ENCODE results near the gene RPTOR.
"Not testable (repeated sequence)": the region's sequence is repeated elsewhere in the genome, so short reads cannot be mapped to it uniquely, and the experiment has no call there.

The RPTOR gene

DNA sequence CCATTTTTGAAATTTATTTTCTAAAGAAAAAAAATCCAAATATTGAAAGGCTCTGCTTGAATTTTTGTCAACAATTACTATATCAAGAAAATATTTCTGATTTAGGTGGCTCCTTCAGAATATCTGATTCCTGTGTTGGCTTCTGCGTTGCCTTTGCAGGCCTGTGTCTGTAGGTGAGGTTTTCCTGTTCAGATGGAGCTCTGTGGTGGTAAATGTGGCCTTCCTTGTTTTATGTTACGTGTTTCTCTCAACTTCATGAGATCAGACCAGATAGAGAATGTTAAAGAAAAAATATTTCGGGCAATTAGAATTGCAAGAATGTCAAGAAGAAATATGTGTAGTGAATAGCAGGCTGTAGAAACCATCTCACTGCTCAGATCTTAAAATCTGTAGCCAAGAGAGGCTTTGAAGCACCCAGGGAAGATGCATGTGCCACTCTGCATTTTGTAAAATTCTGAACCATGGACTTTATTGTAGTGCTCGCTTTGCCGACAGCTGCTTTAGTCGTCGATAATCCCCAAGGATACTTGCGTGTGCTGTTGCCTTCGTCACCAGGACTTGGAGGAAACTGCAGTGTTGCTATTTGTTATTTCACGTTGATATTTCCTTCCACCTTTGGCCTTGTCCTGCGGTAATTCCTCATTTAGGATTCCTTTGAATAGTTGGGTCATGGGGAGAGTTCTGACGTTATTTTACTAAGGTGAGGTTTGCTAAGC, 69.9 kb downstream of the RPTOR start:
- Histone ChIP-seq H3K4me1 (ENCODE audit: control insufficient read depth in 1 of 2, insufficient read depth in 2 of 2, low read length in 2 of 2) (no peaks in the 10 kb centered on the region), H3K27me3 (ENCODE audit: control insufficient read depth in 1 of 2, insufficient read depth in 2 of 2, low read length in 2 of 2) (no peaks in the 10 kb centered on the region), H3K36me3 (ENCODE audit: control insufficient read depth in 1 of 2, insufficient read depth in 2 of 2, low read length in 2 of 2) (peaks cover 0 to under 1% of the 10 kb centered on the region in 2 donors), H3K9ac (ENCODE audit: low read depth in 1 of 2, low read length in 2 of 2) (no peak overlapping the region), H3K27ac (ENCODE audit: low read depth, low read length) (no peak overlapping the region), H3K4me3 (ENCODE audit: low read depth in 1 of 2, low read length in 2 of 2) (no peak overlapping the region), H3K9me3 (ENCODE audit: control insufficient read depth in 1 of 2, low read length in 2 of 2) (no peaks in the 10 kb centered on the region)

DNA sequence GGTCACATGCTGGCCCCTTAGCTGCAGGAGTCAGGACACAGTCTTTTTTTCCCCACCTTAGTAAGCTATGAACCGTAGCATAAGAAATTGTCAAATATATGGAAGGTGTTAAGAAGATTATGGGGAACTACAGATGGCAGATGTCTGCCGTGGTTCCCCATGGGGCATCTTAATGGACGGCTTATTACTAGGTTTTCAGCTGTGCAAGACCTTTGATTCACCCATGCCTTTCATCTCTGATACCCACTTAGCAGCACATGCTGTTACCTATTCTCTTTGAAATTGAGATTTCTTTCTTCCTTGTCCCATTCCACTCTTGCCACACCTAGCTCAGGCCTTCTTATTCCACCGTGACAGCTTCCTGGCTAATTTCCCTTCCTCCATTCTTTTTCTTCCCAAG, 70.7 kb downstream of the RPTOR start:
- Histone ChIP-seq H3K9ac (ENCODE audit: low read depth in 1 of 2, low read length in 2 of 2) (no peak overlapping the region), H3K27ac (ENCODE audit: low read depth, low read length) (no peak overlapping the region)

DNA sequence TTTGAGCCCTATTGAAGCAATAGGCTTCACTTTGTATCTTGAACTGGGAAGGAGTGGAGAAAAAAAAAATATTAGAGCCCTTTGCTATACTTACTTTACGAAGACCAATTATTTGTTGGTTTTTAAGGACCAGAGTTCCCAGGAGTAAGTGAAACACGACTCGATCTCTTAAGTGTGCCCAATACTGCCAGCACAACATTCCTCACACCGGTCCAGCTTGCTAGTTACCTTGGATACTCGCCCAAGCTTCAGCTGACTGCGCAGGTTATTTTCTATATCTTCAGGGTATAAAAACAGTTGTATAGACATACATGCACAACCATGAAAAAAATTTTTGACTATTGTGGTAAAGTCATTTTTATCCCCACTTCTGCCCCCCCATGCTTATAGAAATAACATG, 72.1 kb downstream of the RPTOR start:
- Histone ChIP-seq H3K36me3 (ENCODE audit: control insufficient read depth in 1 of 2, insufficient read depth in 2 of 2, low read length in 2 of 2) (peaks cover 0 to 3% of the 10 kb centered on the region in 2 donors), H3K4me1 (ENCODE audit: control insufficient read depth in 1 of 2, insufficient read depth in 2 of 2, low read length in 2 of 2) (no peaks in the 10 kb centered on the region), H3K27ac (ENCODE audit: low read depth, low read length) (no peak overlapping the region), H3K9me3 (ENCODE audit: control insufficient read depth in 1 of 2, low read length in 2 of 2) (no peaks in the 10 kb centered on the region), H3K27me3 (ENCODE audit: control insufficient read depth in 1 of 2, insufficient read depth in 2 of 2, low read length in 2 of 2) (no peaks in the 10 kb centered on the region), H3K4me3 (ENCODE audit: low read depth in 1 of 2, low read length in 2 of 2) (no peak overlapping the region), H3K9ac (ENCODE audit: low read depth in 1 of 2, low read length in 2 of 2) (no peak overlapping the region)

More for the DNA sequence above, 70.7 kb downstream of the RPTOR start:
- Histone ChIP-seq H3K4me1 (ENCODE audit: control insufficient read depth in 1 of 2, insufficient read depth in 2 of 2, low read length in 2 of 2) (no peaks in the 10 kb centered on the region), H3K4me3 (ENCODE audit: low read depth in 1 of 2, low read length in 2 of 2) (no peak overlapping the region), H3K9me3 (ENCODE audit: control insufficient read depth in 1 of 2, low read length in 2 of 2) (no peaks in the 10 kb centered on the region), H3K36me3 (ENCODE audit: control insufficient read depth in 1 of 2, insufficient read depth in 2 of 2, low read length in 2 of 2) (peaks cover 0 to 3% of the 10 kb centered on the region in 2 donors), H3K27me3 (ENCODE audit: control insufficient read depth in 1 of 2, insufficient read depth in 2 of 2, low read length in 2 of 2) (no peaks in the 10 kb centered on the region)

DNA sequence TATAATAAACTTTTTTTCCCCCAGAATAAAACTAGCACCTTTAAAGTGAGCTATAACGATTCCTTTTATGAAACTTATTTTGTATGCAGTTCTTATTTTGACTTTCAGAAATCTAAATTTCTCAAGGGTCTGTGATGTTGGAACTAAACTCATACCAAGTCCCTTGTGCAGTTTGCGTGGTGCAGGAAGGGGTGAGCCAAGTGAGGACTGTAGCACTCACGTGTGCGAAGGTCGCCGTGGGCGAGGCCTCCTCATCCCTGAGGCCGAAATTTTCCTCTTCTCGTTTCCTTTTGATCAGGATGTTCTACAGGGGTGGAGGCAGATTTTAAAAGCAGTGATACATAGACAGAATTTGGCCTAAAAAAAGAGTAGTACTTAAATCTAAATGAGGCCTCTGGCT, 73.7 kb downstream of the RPTOR start:
- Histone ChIP-seq H3K4me3 (ENCODE audit: low read depth in 1 of 2, low read length in 2 of 2) (no peak overlapping the region), H3K27me3 (ENCODE audit: control insufficient read depth in 1 of 2, insufficient read depth in 2 of 2, low read length in 2 of 2) (no peaks in the 10 kb centered on the region), H3K27ac (ENCODE audit: low read depth, low read length) (no peak overlapping the region), H3K4me1 (ENCODE audit: control insufficient read depth in 1 of 2, insufficient read depth in 2 of 2, low read length in 2 of 2) (peaks cover 0 to 3% of the 10 kb centered on the region in 2 donors), H3K9me3 (ENCODE audit: control insufficient read depth in 1 of 2, low read length in 2 of 2) (no peaks in the 10 kb centered on the region), H3K9ac (ENCODE audit: low read depth in 1 of 2, low read length in 2 of 2) (no peak overlapping the region), H3K36me3 (ENCODE audit: control insufficient read depth in 1 of 2, insufficient read depth in 2 of 2, low read length in 2 of 2) (peaks cover 0 to 3% of the 10 kb centered on the region in 2 donors)

DNA sequence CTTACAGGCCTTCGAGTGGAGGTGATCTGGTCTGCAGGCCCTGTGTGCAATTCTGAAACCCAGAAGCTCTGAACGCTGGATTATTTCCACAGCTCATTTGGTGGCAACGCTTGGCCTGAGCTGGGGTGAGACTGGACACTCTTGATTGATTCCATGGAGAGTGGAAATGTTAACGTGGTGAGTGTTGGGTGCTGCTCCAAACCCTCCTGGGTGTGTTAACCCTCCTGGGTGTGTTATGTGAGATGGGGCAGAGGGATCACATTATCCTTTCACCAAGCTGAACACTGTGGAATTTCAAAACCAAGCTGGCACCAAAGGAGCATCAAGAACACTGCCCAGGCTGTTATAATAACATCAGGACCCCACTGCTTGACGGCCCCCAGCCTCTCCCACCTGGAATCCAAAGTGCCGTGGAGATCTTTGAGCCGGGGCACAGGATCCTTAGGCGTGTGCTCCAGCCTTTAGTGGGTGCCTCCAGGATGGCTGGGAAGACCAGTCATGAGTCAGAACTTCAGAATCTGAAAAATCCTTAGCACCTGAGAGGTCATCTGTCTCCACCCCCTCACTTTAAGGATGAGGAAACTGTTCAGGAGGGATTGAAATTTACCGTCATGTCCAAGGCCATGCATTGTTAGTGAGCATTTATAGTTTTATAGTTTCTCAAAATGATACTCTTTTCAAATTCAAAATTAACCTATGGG, 75.0 kb downstream of the RPTOR start:
- H3K27ac ChIP-seq (ENCODE audit: low read depth, low read length), result no peak overlapping the region
- H3K9me3 ChIP-seq (ENCODE audit: control insufficient read depth in 1 of 2, low read length in 2 of 2), result no peaks in the 10 kb centered on the region
- H3K27me3 ChIP-seq (ENCODE audit: control insufficient read depth in 1 of 2, insufficient read depth in 2 of 2, low read length in 2 of 2), result no peaks in the 10 kb centered on the region
- no peak overlapping the region for H3K4me3 ChIP-seq (ENCODE audit: low read depth in 1 of 2, low read length in 2 of 2)
- peaks cover 0 to 3% of the 10 kb centered on the region in 2 donors for H3K4me1 ChIP-seq (ENCODE audit: control insufficient read depth in 1 of 2, insufficient read depth in 2 of 2, low read length in 2 of 2)
- no peak overlapping the region for H3K9ac ChIP-seq (ENCODE audit: low read depth in 1 of 2, low read length in 2 of 2)
- H3K36me3 ChIP-seq (ENCODE audit: control insufficient read depth in 1 of 2, insufficient read depth in 2 of 2, low read length in 2 of 2), result peaks cover 0 to 3% of the 10 kb centered on the region in 2 donors

DNA sequence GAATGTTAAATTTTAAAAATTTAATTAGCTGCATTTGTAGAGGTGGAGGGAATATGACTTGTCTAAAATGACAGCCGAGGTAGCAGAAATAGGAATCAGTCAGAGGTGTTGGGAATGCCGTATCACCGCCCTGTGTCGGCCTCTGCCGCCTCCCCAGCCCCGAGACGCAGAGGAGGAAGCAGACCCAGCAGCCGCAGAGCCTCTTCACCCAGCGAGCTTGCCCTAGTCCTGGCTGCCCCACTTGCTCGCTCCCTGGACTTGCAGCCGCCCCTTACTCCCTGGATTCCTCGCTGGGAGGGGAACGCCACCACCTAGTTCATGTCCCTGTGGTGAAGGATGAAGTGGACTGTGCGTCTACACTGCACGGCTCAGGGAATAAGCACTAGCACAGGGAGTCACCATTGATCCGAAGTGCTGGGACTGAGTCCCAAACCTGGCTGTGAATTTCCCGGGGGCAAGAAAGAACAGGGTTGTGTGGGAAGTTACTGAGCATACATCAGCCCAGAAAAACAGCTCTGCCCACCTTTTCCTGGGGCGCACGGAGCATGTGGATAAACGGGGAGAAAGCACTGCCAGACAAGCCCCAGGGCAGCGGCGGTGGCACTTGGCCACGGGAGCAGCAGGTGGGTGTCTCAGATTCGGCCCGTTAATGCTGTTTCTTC, 76.8 kb downstream of the RPTOR start:
- H3K36me3 ChIP-seq (ENCODE audit: control insufficient read depth in 1 of 2, insufficient read depth in 2 of 2, low read length in 2 of 2), result peaks cover 0 to 8% of the 10 kb centered on the region in 2 donors
- H3K9ac ChIP-seq (ENCODE audit: low read depth in 1 of 2, low read length in 2 of 2), result no peak overlapping the region
- H3K27me3 ChIP-seq (ENCODE audit: control insufficient read depth in 1 of 2, insufficient read depth in 2 of 2, low read length in 2 of 2), result no peaks in the 10 kb centered on the region
- peaks cover 0 to 3% of the 10 kb centered on the region in 2 donors for H3K4me1 ChIP-seq (ENCODE audit: control insufficient read depth in 1 of 2, insufficient read depth in 2 of 2, low read length in 2 of 2)
- H3K4me3 ChIP-seq (ENCODE audit: low read depth in 1 of 2, low read length in 2 of 2), result no peak overlapping the region
- no peak overlapping the region for H3K27ac ChIP-seq (ENCODE audit: low read depth, low read length)
- no peaks in the 10 kb centered on the region for H3K9me3 ChIP-seq (ENCODE audit: control insufficient read depth in 1 of 2, low read length in 2 of 2)

DNA sequence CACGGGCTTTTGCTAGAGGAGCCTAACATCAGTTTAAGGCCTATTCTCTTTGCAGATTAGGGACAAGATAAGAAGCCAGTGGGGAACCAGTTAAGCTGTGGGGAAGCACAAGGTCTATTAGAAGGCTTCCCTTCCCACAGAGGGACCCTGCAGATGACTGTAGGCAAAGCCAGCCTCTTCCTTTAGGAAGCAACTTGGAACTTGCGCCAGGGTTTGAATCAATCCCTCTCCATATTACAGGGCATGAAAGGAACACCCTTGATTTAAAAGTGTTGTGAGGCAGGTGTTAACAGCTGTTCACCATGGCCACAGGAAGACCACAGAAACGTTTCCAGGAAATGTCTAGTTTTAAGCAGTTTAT, 77.3 kb downstream of the RPTOR start:
- no peak overlapping the region for H3K9ac ChIP-seq (ENCODE audit: low read depth in 1 of 2, low read length in 2 of 2)
- H3K36me3 ChIP-seq (ENCODE audit: control insufficient read depth in 1 of 2, insufficient read depth in 2 of 2, low read length in 2 of 2), result peaks cover 0 to 12% of the 10 kb centered on the region in 2 donors
- no peak overlapping the region for H3K4me3 ChIP-seq (ENCODE audit: low read depth in 1 of 2, low read length in 2 of 2)
- no peaks in the 10 kb centered on the region for H3K9me3 ChIP-seq (ENCODE audit: control insufficient read depth in 1 of 2, low read length in 2 of 2)
- H3K27ac ChIP-seq (ENCODE audit: low read depth, low read length), result no peak overlapping the region
- peaks cover 0 to 3% of the 10 kb centered on the region in 2 donors for H3K4me1 ChIP-seq (ENCODE audit: control insufficient read depth in 1 of 2, insufficient read depth in 2 of 2, low read length in 2 of 2)
- H3K27me3 ChIP-seq (ENCODE audit: control insufficient read depth in 1 of 2, insufficient read depth in 2 of 2, low read length in 2 of 2), result no peaks in the 10 kb centered on the region

DNA sequence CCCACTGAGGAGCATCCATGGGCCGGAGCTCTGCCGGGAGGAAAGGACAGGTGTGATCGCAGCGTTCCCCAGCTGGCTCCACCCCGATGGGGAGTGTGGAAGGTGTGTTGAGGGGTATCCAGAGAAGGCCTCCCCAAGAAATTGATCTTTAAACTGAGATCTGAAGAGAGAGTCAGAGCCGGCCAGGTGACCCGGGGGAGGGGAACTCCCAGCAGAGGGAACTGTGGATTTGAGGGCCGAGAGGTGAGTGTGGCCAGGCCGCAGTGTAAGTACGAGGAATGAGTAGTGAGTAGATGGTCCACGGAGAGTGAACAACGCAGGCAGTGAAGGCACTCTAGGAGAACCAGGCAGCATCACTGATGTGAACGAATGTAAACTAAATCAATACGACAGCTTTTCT, 80.2 kb downstream of the RPTOR start:
- H3K27ac ChIP-seq (ENCODE audit: low read depth, low read length), result no peak overlapping the region
- H3K27me3 ChIP-seq (ENCODE audit: control insufficient read depth in 1 of 2, insufficient read depth in 2 of 2, low read length in 2 of 2), result no peaks in the 10 kb centered on the region
- no peak overlapping the region for H3K4me3 ChIP-seq (ENCODE audit: low read depth in 1 of 2, low read length in 2 of 2)
- H3K9ac ChIP-seq (ENCODE audit: low read depth in 1 of 2, low read length in 2 of 2), result no peak overlapping the region
- no peaks in the 10 kb centered on the region for H3K9me3 ChIP-seq (ENCODE audit: control insufficient read depth in 1 of 2, low read length in 2 of 2)
- peaks cover 0 to 3% of the 10 kb centered on the region in 2 donors for H3K4me1 ChIP-seq (ENCODE audit: control insufficient read depth in 1 of 2, insufficient read depth in 2 of 2, low read length in 2 of 2)
- H3K36me3 ChIP-seq (ENCODE audit: control insufficient read depth in 1 of 2, insufficient read depth in 2 of 2, low read length in 2 of 2), result peaks cover 0 to 8% of the 10 kb centered on the region in 2 donors

DNA sequence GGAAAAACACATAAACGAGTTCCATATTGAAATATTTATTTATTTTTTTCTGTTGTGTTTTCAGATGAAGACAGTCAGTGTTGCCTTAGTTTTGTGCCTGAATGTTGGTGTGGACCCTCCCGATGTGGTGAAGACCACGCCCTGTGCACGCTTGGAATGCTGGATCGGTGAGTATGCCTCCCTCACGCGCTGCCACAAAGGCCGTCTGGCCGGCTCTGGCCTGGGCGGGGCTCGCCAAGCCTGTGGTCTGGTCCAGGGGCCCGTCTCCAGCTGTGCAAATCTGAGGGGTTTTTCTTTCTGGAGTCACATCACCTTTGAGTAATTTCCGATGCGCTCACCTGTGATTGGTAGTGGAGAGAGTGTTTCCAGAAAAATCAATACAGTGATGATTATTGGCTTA, 81.0 kb downstream of the RPTOR start:
- Histone ChIP-seq H3K27me3 (ENCODE audit: control insufficient read depth in 1 of 2, insufficient read depth in 2 of 2, low read length in 2 of 2) (no peaks in the 10 kb centered on the region), H3K36me3 (ENCODE audit: control insufficient read depth in 1 of 2, insufficient read depth in 2 of 2, low read length in 2 of 2) (peaks cover 0 to 8% of the 10 kb centered on the region in 2 donors), H3K27ac (ENCODE audit: low read depth, low read length) (no peak overlapping the region), H3K9me3 (ENCODE audit: control insufficient read depth in 1 of 2, low read length in 2 of 2) (no peaks in the 10 kb centered on the region), H3K9ac (ENCODE audit: low read depth in 1 of 2, low read length in 2 of 2) (no peak overlapping the region), H3K4me1 (ENCODE audit: control insufficient read depth in 1 of 2, insufficient read depth in 2 of 2, low read length in 2 of 2) (peaks cover 0 to 3% of the 10 kb centered on the region in 2 donors), H3K4me3 (ENCODE audit: low read depth in 1 of 2, low read length in 2 of 2) (no peak overlapping the region)

DNA sequence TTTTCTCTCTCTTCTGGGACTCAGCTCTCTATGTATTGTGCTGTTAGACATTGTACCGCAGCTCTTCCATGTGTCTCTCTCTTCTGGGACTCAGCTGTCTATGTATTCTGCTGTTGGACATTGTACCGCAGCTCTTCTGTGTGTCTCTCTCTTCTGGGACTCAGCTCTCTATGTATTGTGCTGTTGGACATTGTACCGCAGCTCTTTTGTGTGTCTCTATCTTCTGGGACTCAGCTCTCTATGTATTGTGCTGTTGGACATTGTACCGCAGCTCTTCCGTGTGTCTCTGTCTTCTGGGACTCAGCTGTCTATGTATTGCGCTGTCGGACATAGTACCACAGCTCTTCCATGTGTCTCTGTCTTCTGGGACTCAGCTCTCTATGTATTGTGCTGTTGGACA, 84.2 kb downstream of the RPTOR start:
- H3K27ac ChIP-seq (ENCODE audit: low read depth, low read length); H3K9me3 ChIP-seq (ENCODE audit: control insufficient read depth in 1 of 2, low read length in 2 of 2); H3K36me3 ChIP-seq (ENCODE audit: control insufficient read depth in 1 of 2, insufficient read depth in 2 of 2, low read length in 2 of 2); H3K27me3 ChIP-seq (ENCODE audit: control insufficient read depth in 1 of 2, insufficient read depth in 2 of 2, low read length in 2 of 2); H3K9ac ChIP-seq (ENCODE audit: low read depth in 1 of 2, low read length in 2 of 2); H3K4me1 ChIP-seq (ENCODE audit: control insufficient read depth in 1 of 2, insufficient read depth in 2 of 2, low read length in 2 of 2); H3K4me3 ChIP-seq (ENCODE audit: low read depth in 1 of 2, low read length in 2 of 2): not testable (repeated sequence)
